ENCODE measurements around the gene G6PD.

- TF ChIP-seq POLR2A (IDR thresholded peaks at IDR 0.05), result no peak
- TF ChIP-seq CTCF (IDR thresholded peaks at IDR 0.05), result no peak
Measured at GRCh38 chrX:154489182-154489581, 57.5 kb downstream of the G6PD start.

Measured in testis (tissue), 2 donors.